GM18870 (cell line): ENCODE measurements around the gene EPHA6.

Experiments
- ATAC-seq: cut with Tn5 transposase; IDR thresholded peaks from one replicate; pipeline ENCODE4 v1.9.1; 2021; ENCODE audit warnings: moderate library complexity; ENCODE audit not compliant: unreplicated experiment

Gene EPHA6

DNA sequence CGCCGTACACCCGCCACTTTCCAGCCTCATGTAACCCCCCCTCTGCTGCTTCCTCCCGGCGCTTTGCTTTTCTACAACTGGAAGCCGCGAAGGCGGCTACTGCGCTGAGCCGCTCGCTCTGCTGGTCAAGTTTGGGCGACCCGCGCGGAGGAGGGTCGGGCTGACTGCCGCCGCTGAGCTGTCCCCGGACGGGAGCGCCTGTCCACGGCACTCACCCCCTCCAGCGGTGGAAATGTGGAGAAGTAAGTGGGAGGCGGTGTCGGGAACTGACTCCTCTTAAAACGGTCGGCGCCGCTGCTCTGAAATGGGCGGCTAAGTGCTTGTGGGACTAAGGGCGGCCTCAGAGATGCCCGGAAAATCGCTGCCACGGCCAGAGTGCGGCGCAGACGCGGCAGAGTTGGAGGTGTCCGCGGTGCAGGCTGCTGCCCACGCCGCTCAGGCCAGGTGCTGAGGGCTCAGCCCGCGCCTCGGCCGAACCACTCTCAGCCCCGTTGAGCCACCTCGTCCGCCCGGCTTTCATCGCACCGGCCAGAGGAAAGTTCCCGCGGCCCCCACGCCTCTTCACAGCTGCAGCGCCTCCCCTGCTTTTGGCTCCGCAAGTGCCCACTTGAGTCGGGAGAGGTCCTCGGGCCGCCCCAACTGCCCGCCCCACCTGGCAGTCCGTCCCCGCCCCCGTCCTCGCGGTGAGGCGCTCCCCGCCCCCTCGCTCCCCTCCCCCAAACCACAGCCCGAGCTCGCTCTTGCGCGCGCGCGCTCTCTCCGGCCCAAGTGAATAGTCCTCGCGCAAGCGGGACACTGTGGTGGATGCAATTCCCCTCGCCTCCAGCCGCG, at the start of gene EPHA6:
Gene EPHA6, plus strand, starts transcription at position 775 of the 831 bp plus-strand sequence.
- peak; percentile 11 for ATAC-seq

DNA sequence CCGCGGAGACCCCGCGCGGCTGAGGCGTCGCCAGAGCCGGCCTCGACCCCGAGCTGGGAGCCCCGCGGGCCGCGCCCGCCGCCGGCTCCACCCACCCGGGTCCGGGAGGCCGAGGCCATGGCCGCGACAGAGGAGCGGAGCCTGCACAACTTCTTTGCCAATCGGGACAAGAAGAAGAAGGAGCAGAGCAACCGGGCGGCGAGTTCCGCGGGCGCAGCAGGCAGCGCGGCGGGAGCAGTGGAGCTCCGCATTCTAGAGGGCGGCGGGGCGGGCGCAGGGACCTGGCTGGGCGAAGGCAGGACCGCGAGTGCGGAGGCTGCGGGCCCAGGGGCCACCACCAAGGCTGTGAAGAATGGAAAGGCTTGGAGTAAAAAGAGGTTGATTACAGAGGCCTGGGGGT, 37.6 kb upstream of the EPHA6 start:
- ATAC-seq: no peak

DNA sequence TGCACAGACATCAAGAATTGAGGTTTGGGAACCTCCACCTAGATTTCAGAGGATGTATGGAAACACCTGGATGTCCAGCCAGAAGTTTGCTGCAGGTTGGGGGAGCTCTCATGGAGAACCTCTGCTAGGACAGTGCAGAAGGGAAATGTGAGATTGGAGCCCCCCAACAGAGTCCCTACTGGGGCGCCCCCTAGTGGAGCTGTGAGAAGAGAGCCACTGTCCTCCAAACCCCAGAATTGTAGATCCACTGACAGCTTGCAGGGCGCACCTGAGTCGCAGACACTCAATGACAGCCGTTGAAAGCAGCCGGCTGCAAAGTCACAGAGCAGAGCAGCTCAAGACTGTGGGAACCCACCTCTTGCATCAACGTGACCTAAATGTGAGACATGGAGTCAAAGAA, 34.6 kb upstream of the EPHA6 start:
- no peak for ATAC-seq

DNA sequence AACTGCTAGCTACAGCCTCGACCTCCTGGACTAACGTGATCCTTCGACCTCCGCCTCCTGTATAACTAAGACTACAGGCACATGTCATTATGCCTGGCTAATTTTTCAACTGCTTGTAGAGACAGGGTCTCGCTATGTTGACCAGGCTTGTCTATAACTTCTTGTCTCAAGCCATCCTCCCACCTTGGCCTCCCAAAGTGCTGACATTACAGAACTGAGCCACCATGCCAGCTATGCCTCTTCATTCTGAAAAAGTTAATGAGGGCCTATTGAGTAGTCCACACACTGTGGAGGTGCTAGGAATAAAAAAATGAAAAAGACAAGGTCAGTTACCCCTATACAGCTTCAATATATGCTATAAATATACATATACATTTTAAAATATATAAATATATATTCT, 18.3 kb upstream of the EPHA6 start:
- ATAC-seq: no peak

DNA sequence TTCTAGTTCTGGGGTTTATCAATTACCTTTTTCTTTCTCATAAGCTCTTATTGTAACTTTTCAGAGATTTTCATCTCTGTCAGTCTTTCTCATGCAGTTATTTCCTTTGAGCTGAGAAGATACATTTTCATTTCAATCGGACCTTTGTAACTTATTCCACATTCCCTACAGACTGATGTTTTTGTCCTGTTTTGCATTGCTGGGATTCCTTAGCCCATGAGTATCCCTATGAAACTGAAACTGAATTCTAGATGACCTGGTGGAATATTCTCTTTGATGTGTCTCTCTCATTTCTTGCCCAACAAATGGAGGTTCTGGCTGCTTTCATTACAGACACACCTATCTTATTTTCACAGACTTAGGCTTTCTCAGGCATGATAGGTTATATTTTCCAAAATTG, 10.5 kb upstream of the EPHA6 start:
- no peak for ATAC-seq

DNA sequence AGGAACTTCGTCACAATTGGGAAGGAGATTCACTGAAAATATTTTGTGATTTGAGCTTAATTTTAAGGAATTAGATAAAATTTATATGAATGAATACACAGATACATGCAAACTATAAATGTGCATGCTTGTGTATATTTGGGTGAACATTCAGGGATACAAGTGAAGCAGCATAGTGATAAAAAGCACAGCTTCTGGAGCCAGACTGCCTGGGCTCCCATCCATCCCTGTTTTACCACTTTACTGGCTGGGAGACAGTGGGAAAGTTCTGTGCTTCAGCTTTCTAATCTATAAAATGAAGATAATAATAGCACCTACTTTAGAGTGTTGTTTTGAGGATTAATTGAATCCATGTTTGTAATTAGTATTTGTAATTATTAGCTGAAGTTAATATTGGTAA, 8.1 kb upstream of the EPHA6 start:
- ATAC-seq: no peak

DNA sequence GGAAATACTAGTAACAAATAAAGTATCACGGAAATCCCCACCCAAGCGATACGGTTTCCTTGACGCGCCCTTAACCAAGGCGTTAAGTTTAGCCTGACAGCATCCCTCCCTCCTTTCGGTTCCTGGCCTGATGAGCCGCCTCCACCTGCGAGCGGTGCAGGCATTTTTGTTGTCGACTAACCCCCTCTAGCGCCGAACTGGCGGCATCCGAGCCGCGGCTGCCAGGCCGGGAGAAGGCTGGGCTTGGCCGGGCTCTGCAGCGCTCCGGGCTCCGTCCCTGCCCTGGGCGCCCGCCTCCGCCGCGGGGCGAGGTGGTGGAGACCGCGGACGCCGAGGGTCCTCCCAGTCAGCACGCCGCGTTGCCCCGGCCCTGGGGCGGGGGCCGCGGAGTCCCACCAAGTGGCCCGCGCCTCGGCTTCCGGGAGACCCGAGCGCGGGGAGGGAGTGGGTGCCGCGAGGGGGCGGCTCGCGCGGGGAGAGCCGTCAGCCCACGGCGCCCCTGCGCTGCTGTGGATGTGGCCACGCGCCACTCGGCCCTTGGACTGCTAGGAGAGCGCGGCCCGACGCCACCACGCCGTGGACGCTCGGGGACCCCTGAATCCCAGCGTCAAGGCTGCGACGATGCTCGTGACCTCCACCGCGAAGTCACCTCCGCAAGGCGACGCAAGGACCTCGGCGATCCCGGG, 1.1 kb upstream of the EPHA6 start:
- peak; percentile 97 for ATAC-seq

DNA sequence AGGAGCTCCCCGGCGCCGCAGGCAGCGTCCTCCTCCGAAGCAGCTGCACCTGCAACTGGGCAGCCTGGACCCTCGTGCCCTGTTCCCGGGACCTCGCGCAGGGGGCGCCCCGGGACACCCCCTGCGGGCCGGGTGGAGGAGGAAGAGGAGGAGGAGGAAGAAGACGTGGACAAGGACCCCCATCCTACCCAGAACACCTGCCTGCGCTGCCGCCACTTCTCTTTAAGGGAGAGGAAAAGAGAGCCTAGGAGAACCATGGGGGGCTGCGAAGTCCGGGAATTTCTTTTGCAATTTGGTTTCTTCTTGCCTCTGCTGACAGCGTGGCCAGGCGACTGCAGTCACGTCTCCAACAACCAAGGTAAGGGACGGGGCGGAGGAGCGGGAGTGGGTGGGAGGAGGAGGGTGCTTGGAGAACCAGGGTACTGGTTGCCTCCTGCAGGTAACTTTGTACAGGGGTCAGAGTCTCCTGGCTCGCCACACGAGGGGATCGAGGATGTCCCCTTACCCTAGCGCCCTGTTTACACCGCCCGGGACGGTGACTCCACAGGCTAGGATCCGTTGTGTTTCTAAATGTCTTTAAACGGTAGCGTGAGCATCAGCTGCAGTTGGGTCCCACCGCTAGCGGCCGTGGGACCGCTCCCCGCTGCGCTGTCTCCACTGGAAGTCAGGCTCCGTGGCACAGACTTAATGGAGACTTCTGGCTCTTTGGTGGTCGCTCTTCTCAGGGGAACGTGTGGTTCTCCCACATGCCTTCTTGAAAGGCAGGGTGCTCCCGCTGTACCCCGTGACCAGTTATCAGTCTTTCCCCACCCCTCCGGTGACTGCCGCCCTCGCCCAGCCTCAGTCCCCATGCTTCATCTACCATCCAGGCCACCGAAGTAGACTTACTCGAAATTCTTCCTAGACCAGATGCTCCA, 515 bp downstream of the EPHA6 start:
- ATAC-seq: no peak

DNA sequence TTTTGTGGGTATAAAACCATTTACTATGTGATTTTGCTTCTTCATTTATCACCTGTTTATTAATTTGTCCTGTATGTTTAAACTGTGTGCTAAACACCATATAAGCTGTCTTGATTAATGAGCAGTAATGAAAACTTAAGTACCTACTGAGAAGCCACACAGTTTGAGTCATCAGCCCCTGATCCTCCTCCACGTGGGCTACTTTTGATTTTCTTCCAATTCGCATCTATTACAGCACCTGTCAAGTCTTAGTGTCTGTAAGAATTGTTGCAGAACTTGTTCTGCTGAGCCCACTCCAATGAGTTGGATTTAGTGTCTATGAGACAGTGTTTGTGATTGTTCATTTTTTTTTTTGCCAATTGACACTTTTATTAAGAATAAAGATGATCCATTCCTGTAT, 16.8 kb downstream of the EPHA6 start:
- ATAC-seq: no peak

DNA sequence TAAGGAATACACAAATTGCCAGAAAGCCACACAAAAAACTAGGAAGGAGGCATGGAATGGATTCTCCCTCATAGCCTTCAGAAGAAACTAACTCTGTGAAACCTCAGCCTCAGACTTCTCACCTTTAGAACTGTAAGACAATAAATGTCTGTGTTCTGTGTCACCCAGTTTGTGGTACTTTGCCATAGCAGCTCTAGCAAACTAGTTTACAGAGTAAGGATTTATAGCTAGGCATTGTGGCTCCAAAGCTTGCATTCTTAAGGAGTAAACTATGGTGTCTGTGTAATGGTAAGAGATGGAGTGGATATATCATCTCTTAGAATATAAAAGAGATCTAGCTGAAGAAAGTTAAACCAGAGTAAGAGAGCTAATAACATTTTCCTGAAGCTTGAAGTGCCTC, 18.9 kb downstream of the EPHA6 start:
- no peak for ATAC-seq

DNA sequence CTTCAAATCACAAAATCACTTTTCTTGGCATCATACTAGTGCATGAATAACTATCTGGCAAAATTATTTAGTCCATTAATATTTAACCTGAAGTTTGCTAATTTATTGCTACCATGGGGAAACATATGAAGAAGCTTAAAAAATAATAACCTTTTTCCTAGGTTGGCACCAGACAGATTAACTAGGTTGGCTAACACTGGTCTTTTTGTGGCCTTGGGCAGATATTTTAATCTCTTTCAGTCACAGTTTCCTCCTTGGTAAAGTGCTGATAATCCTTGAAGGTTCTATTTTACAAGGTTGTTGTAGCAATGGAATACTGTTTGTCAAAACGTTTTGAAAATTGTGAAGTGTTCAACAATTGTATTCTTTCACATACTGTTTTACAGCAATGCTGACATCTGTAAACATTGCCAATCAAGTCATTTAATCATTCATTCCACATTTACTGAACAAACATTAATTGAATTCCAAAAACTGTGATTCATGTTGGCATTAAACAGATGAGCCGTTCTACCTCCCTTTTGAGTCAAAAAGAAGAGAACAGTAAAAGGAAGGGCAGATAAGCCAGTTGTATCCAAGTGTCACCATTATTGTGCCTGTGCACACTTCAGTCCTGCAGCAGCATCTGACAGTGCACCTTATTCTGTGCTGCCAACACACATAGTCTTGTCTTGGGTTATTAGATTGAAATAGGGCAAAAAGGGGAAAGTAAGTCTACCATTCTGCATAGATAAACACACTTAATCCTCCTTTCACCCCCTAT, 21.9 kb downstream of the EPHA6 start:
- ATAC-seq: no peak

DNA sequence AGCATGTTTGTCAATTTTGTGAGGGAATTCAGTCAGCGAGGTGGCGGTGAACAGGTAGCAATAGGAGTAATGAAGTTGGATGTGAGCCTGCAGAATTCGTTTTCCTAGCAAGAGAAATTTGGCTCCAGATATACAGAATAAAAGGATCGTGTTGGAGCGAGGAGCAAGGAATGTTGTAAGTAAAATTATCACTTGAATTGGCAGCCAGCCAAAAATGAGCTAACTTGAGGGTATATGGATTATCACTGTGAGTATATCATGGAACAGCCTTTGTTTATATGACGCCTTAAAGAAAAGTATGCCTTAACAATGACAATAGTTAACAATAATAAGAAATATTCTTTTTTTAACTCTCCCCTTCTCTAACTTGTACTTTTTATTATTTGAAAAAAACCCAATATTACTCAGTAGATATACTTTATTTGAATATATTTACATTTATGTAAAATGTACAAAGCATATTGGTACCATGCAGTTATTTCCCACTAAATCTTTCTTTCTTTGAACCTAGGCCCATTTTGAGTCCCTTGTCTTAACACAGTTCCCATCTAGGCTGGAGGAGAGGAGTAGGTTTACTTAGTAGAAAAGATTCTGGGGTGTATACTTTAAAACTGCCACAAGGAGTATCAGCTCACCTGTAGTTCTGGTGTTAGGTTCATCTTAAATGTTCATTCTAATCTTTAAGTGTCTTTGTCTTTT, 29.3 kb downstream of the EPHA6 start:
- ATAC-seq: no peak

DNA sequence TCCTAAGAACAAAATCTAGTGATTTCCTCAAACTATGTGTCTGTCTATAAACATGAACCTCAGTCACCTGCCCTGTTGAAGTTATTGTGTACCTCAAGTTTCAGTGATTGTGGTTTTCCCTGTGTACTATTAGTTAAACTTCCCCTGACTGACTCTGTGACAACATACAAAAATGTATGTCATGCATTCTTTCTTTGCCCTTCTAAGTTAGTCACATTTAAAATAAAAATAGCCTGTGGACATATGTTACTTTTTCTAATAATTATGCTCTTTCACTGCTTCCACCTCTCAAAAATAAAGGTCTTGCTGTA, 29.8 kb downstream of the EPHA6 start:
- ATAC-seq: no peak

DNA sequence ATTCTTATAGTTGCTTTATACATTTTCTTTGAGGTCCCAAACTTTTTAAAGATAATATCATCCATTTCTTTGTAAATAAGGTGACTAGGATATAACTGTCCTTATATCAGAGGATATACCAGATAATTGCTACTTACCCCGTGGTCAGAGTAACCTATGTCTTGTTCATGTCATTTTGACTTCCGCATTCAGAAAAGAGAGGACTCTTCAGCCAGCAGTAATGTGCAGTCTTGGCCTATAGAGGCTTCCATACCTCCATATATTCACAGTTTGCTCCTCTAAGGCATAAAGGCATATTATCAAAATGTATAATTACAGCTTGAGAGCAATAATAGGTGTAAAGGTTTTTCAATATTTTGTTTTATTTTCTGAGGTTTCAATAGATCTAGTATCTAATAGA, 38.5 kb downstream of the EPHA6 start:
- no peak for ATAC-seq

DNA sequence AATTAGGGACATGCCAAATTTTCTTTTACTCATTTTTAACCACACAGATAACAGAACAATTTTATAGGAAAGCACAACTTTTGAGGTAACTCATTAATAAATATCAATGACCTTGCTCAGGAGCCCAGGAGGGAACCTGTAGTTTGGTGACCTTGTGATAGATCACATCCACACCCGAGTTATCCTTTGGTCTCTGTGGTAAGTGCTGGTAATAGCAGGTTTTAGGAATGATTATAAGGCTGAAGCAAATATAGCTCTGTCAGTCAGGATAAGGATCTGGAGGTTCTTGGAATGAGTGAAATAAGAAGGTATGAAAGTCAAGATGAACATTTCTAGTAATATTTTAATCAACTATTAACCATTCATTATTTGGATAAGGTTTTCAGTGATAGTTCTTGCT, 46.5 kb downstream of the EPHA6 start:
- ATAC-seq: no peak

DNA sequence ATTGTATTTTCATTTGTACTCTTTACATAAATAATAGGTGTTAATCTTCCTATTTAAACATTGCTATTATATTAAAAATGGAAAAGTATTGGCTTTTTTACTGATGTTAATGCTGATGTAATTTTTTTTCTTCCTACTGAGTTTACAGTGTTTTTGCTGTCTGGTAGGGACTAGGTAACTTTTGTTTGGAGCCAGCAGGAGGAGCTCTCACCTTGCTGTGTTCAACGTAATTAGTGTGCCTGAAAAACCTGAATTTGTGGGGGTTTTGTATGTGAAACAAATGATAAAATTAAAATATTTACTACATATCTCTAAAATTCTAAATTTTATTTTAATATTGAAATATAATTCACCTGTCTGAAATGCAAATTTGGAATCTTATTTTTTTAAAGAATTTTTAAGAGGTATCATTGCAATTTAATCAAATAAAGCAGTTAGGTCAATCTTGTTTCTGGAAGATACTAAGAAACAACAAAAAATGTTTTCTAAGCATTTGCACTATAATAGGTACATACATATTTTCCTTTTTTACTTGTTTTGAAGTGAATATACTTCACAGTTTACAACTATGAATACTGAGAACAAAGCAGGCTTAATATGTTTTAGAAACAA, 48.8 kb downstream of the EPHA6 start:
- peak; percentile 64 for ATAC-seq

DNA sequence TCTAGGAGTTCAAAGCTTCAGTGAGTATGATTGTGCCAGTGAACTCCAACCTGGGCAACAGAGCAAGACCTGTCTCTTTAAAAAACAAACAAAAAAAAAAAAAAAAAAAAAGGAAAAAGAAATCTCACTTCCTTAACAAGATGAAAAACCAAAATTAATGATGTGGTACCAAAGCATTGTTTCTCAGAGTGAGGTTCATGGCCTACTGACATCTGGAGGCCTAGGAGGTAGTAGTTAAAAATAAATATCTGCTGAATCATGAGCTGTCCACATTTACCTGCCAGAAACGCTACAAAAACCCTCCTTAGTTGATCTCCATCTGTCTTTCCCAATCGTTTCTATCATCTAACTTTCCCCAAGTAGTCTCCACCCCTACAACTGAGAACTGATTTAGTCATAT, 51.2 kb downstream of the EPHA6 start:
- no peak for ATAC-seq

DNA sequence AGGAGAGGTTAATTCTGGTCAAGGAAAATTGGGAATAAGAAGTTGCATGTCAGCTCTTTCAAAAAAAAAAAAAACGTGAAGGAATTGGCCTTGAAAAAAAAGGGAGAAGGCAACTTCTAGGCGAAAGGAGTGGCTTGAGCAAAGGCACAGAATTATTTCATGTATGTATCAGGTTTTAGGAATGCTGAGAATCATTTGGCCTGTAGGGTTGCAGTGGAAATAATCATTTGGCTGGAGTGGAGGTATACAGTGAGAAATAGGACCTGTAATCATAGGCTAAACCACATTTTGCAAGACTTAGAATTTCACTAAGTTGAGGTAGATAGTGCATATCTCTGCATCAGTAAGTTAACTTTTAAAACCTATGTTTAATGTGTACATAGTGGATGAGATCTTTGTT, 54.9 kb downstream of the EPHA6 start:
- ATAC-seq: no peak

DNA sequence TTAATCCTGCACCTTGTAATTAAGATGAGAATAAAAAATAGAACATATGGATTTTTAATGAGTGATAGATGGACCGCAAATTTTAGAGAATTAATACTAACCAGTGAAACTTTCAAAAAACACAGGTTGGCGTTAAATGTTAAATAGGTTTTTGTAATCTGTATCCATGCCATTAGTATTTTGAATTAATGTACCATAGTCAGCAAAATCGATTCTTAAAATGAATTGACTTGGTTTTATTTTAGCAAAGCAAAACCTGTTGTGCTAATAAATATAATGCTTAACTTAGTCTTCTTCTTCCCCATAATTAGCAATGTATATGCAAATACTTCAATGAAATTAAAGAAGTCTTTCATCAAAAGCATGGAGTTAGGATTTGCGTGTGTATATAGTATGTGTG, 63.1 kb downstream of the EPHA6 start:
- ATAC-seq: no peak

DNA sequence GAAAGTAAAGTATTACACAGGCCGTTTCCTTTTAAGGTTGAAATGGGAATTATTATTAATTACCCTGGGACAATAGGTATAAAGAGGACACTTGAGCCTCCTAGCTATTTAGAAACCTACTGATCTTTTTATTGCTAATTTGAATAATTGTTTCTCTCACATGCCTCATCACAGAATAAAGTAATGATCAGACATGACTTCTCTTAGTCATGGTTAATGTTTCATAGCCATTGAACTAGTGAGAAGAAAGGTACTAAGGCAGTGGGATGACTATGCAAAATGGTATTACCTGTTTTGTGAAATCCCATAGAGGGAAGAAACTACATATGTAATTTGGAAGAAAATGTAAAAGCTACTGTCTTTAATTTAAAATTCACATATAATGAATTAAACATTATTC, 85.6 kb downstream of the EPHA6 start:
- no peak for ATAC-seq
